ENCODE results near the gene MTURN. TPM values are rescaled to one million over a fixed set of nuclear protein-coding genes. Genes with fewer than 3 reads are reported as not detected.

Gene MTURN
- total RNA-seq, 1 donor from 2014 or later = 113 TPM

- DNase-seq (ENCODE audit: low spot score) = no peak
These were observed 24.9 kb downstream of the MTURN start for GRCh38 chr7:30159698-30160143.

- no peak for DNase-seq (ENCODE audit: low spot score)
These were observed 25.5 kb downstream of the MTURN start for GRCh38 chr7:30160329-30160728.

- no peak for DNase-seq (ENCODE audit: low spot score)
These were observed 27.3 kb downstream of the MTURN start for GRCh38 chr7:30162133-30162532.

- DNase-seq (ENCODE audit: low spot score) = no peak
These were observed 27.9 kb downstream of the MTURN start for GRCh38 chr7:30162622-30163124.

GRCh38 chr7:30163231-30163894 lies 28.6 kb downstream of the MTURN start:
- no peak for DNase-seq (ENCODE audit: low spot score)

- DNase-seq (ENCODE audit: low spot score) = no peak
These were observed 29.8 kb downstream of the MTURN start for GRCh38 chr7:30164567-30164966.

GRCh38 chr7:30165590-30165989 lies 30.8 kb downstream of the MTURN start:
- no peak for DNase-seq (ENCODE audit: low spot score)

GRCh38 chr7:30166155-30166840 lies 31.5 kb downstream of the MTURN start:
- DNase-seq (ENCODE audit: low spot score) = no peak

GRCh38 chr7:30166841-30167235 lies 32.1 kb downstream of the MTURN start:
- no peak for DNase-seq (ENCODE audit: low spot score)

GRCh38 chr7:30167901-30168300 lies 33.1 kb downstream of the MTURN start:
- DNase-seq (ENCODE audit: low spot score) = no peak

GRCh38 chr7:30168835-30169573 lies 34.2 kb downstream of the MTURN start:
- DNase-seq (ENCODE audit: low spot score) = no peak

- no peak for DNase-seq (ENCODE audit: low spot score)
These were observed 34.8 kb downstream of the MTURN start for GRCh38 chr7:30169579-30169978.

GRCh38 chr7:30170476-30171205 lies 35.9 kb downstream of the MTURN start:
- no peak for DNase-seq (ENCODE audit: low spot score)

GRCh38 chr7:30171766-30172447 lies 37.1 kb downstream of the MTURN start:
- no peak for DNase-seq (ENCODE audit: low spot score)

GRCh38 chr7:30172451-30172850 lies 37.7 kb downstream of the MTURN start:
- no peak for DNase-seq (ENCODE audit: low spot score)

- no peak for DNase-seq (ENCODE audit: low spot score)
These were observed 38.5 kb downstream of the MTURN start for GRCh38 chr7:30173058-30173897.

GRCh38 chr7:30175180-30175579 lies 40.4 kb downstream of the MTURN start:
- DNase-seq (ENCODE audit: low spot score) = no peak

- DNase-seq (ENCODE audit: low spot score) = no peak
These were observed 40.9 kb downstream of the MTURN start for GRCh38 chr7:30175636-30176147.

- no peak for DNase-seq (ENCODE audit: low spot score)
These were observed 41.8 kb downstream of the MTURN start for GRCh38 chr7:30176463-30177109.
